OCI-LY7 (cell line): ENCODE measurements around the gene KLHL26. TPM values are rescaled to one million over a fixed set of nuclear protein-coding genes. Genes with fewer than 3 reads are reported as not detected.

Experiments
- BruUV-seq: library from RNA; stranded (reverse); fragments of 400-500 nt; replicated peaks from 2 replicates; lab custom pipeline; 2021; lab: Mats Ljungman, UMichigan
- CTCF ChIA-PET: fragments of 300-600 bp; sonication (Branson Sonifier 250); formaldehyde crosslinking; loops from one replicate; lab custom pipeline; 2022; ENCODE audit warnings: antibody characterized with exemption; ENCODE audit not compliant: unreplicated experiment; lab: Charles Lee
- POLR2A ChIA-PET: fragments of 300-600 bp; sonication (Branson Sonifier 250); formaldehyde crosslinking; loops from one replicate; lab custom pipeline; 2022; ENCODE audit warnings: antibody characterized with exemption; lab: Charles Lee
- DNase-seq: peaks from one replicate; pipeline ENCODE4 v3.0.0-alpha.2; 2015; ENCODE audit warnings: low spot score
- H2AFZ ChIP-seq: fragments of 200-600 bp; sonication (generic), shearing (Covaris generic); 2 replicates; pipeline ENCODE4 v1.6.1; 2014; ENCODE audit warnings: mild to moderate bottlenecking, antibody characterized with exemption, low read length, moderate library complexity
- H3K27ac ChIP-seq: fragments of 200-600 bp; sonication (generic); 2 replicates; pipeline ENCODE4 v1.5.1; 2014; ENCODE audit warnings: mixed run types, low read depth, mild to moderate bottlenecking, moderate library complexity, low read length, inconsistent platforms; ENCODE audit not compliant: poor library complexity, severe bottlenecking
- H3K36me3 ChIP-seq: fragments of 200-600 bp; sonication (generic); 2 replicates; pipeline ENCODE4 v1.6.1; 2014; ENCODE audit warnings: mild to moderate bottlenecking, antibody characterized with exemption, low read length, moderate library complexity, mixed read lengths; ENCODE audit not compliant: insufficient read depth
- H3K4me1 ChIP-seq: fragments of 200-600 bp; sonication (generic); 2 replicates; pipeline ENCODE4 v1.5.1; 2014; ENCODE audit warnings: mild to moderate bottlenecking, low read length; ENCODE audit not compliant: insufficient read depth, poor library complexity, severe bottlenecking
- H3K4me2 ChIP-seq: fragments of 200-600 bp; sonication (generic); 2 replicates; pipeline ENCODE4 v1.6.1; 2014; ENCODE audit warnings: mild to moderate bottlenecking, low read length
- H3K4me3 ChIP-seq: fragments of 200-600 bp; sonication (generic); 2 replicates; pipeline ENCODE4 v1.5.1; 2014; ENCODE audit warnings: mild to moderate bottlenecking, low read depth, low read length; ENCODE audit not compliant: poor library complexity, severe bottlenecking
- H3K79me2 ChIP-seq: fragments of 200-600 bp; sonication (generic); 2 replicates; pipeline ENCODE4 v1.6.1; 2016; ENCODE audit warnings: low read depth, mild to moderate bottlenecking, low read length, moderate library complexity, mixed read lengths; ENCODE audit not compliant: insufficient read depth
- H3K9me2 ChIP-seq: fragments of 200-600 bp; sonication (generic); 2 replicates; pipeline ENCODE4 v1.6.1; 2016; ENCODE audit warnings: mild to moderate bottlenecking, low read length, mixed read lengths; ENCODE audit not compliant: insufficient read depth
- H3K9me3 ChIP-seq: fragments of 200-600 bp; sonication (generic); 2 replicates; pipeline ENCODE4 v1.6.1; 2014; ENCODE audit warnings: mild to moderate bottlenecking, mixed run types, low read length, mixed read lengths
- H4K20me1 ChIP-seq: fragments of 200-600 bp; sonication (generic); 2 replicates; pipeline ENCODE4 v1.6.1; 2014; ENCODE audit warnings: mild to moderate bottlenecking, antibody characterized with exemption, low read length, moderate library complexity, mixed read lengths; ENCODE audit not compliant: insufficient read depth
- CTCF ChIP-seq: fragments of 200-600 bp; sonication (generic); conservative IDR thresholded peaks from 2 replicates; pipeline ENCODE4 v1.5.1; 2014; ENCODE audit warnings: mild to moderate bottlenecking, antibody characterized with exemption, low read length, moderate library complexity, mixed read lengths
- EZH2phosphoT487 ChIP-seq: fragments of 200-600 bp; sonication (generic); IDR thresholded peaks from 2 replicates; pipeline ENCODE4 v1.6.1; 2018; ENCODE audit warnings: low read depth, borderline replicate concordance, mild to moderate bottlenecking, mixed run types, antibody characterized with exemption, low read length, moderate library complexity, mixed read lengths
- intact Hi-C: fragments of 100-400 bp; cut with micrococcal nuclease; formaldehyde crosslinking; loops from one replicate; pipeline ENCODE4 v1.10.0; 2022; ENCODE audit not compliant: unreplicated experiment
- total RNA-seq, 2 experiments: library from RNA; depleted of rRNA in 1 of 2; stranded (reverse); fragments of >200 nt in 1 of 2; shearing (Covaris generic) in 1 of 2; gene quantifications; 2 replicates each; pipeline ENCODE4 v1.2.3, GENCODE V29; 2014 to 2022

Gene KLHL26
- total RNA-seq, 2 experiments from 2014 or later = 1.0 to 8.9 TPM

DNA sequence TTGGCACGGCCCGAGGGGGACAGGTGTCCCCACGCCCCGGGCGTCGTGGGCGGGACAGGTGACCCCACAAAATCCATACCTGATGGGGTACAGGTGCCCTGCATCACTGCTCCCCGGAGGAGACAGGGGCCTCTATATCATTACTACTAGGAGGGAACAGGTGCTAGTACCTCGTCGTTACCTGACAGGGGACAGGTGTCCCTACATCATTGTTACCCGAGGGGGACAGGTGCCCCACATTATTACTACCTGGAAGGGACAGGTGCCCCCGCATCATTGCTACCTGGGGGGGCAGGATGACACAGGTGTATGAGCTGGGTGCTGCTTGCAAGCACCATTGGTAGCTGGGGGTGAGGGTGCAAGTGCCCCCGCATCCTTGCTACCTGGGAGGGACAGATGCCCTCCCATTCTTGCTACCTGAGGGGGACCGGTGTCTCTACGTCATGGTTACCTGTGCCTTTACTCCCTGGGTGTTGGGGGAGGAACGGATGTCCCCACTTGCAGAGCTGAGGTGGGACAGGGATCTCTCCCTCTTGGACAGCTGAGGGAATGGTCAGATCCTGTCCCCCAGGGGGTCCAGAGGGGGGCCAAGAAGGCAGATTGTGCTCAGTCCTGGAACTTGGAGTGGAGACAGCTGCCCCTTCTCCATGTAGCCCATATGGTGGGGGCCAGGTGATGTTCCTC, 47.3 kb downstream of the KLHL26 start:
- Histone ChIP-seq H3K36me3 (no peaks in the 10 kb centered on the region), H3K9me3 (no peaks in the 10 kb centered on the region), H3K79me2 (peaks cover 5% of the 10 kb centered on the region; the same call in 1 of the 2 replicates), H3K9me2 (no peaks in the 10 kb centered on the region), H3K4me3 (peak overlapping the region; percentile 73), H2AFZ (no peak overlapping the region), H3K27ac (no peak overlapping the region), H4K20me1 (no peaks in the 10 kb centered on the region), H3K4me1 (peaks cover 23% of the 10 kb centered on the region), H3K4me2 (peak overlapping the region; percentile 89)
- ChIA-PET POLR2A (no interaction called here), CTCF (no interaction called here)
- no peak for DNase-seq
- no TSS peak for BruUV-seq
- TF ChIP-seq EZH2phosphoT487 (no peak), CTCF (no peak)
- intact Hi-C loops = loop anchor here (5.0 kb wide), 1 partner anchor 148 kb away; the partner anchor contains the start of gene UPF1

- Histone ChIP-seq H3K4me2 (peak overlapping the region; percentile 89), H3K9me2 (no peaks in the 10 kb centered on the region), H4K20me1 (no peaks in the 10 kb centered on the region), H3K79me2 (peaks cover 5% of the 10 kb centered on the region; the same call in 1 of the 2 replicates), H3K9me3 (no peaks in the 10 kb centered on the region), H3K27ac (no peak overlapping the region), H3K4me3 (peak overlapping the region; percentile 73), H3K36me3 (no peaks in the 10 kb centered on the region), H3K4me1 (peaks cover 23% of the 10 kb centered on the region), H2AFZ (no peak overlapping the region)
- intact Hi-C loops = loop anchor here (5.0 kb wide), 1 partner anchor 148 kb away; the partner anchor contains the start of gene UPF1
- DNase-seq = no peak
- TF ChIP-seq CTCF (no peak), EZH2phosphoT487 (no peak)
- ChIA-PET CTCF (interaction anchor here (0.5 kb wide), 1 partner anchor 296 kb away, joined by 4 read pairs; no protein-coding TSS in a partner anchor), POLR2A (no interaction called here)
- BruUV-seq = no TSS peak
Measured at GRCh38 chr19:18684642-18684993, 47.8 kb downstream of the KLHL26 start.

- Histone ChIP-seq H2AFZ (no peak overlapping the region), H3K4me3 (no peak overlapping the region), H3K9me3 (no peaks in the 10 kb centered on the region), H3K79me2 (peaks cover 5% of the 10 kb centered on the region; the same call in 1 of the 2 replicates), H3K9me2 (no peaks in the 10 kb centered on the region), H3K4me2 (peak overlapping the region; percentile 89), H3K4me1 (peaks cover 23% of the 10 kb centered on the region), H3K36me3 (no peaks in the 10 kb centered on the region), H3K27ac (no peak overlapping the region), H4K20me1 (no peaks in the 10 kb centered on the region)
- ChIA-PET CTCF (no interaction called here), POLR2A (no interaction called here)
- no TSS peak for BruUV-seq
- TF ChIP-seq EZH2phosphoT487 (no peak), CTCF (no peak)
- intact Hi-C loops = no loop called here
- DNase-seq = no peak
Measured at GRCh38 chr19:18685597-18686190, 48.9 kb downstream of the KLHL26 start.
